Measurements from ENCODE around the gene MED29. TPM values are rescaled to one million over a fixed set of nuclear protein-coding genes. Genes with fewer than 3 reads are reported as not detected.

MED29 gene
- total RNA-seq, 1 experiment from 2014 or later = 42.9 TPM

DNA sequence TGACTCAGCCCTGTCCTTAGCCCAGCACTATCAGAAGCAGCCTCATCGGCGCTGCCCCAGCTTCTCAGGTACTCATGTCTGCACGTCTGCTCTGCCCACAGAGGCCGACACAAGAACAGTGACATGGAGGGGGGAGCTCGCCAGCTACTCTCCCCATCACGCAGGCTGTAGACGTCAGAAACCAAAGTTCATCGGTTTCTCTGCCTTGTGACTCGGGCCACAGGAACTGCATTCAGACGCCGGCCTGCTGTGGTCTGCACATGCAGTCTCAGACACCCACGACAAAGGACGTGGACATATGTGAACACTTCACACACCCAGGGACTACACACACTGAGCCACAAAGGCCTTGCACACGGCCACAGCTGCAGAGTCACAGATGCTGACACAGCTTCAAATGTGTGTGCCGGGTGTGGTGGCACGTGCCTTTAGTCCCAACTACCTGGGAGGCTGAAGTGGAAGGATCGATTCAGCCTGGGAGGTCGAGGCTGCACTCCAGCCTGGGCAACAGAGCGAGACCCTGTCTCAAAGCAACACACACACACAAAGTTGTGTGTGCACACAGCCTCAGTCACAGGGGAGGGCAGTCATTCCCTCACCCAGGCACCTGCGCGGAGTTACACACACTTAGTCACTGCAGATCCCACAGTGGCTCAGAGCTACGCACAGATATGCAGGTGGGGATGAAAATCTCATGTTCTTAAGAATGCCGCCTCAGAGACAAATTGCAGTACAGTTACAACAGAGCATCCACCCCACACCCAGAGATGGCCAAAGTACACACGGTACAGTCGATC, 10.6 kb downstream of the MED29 start (continued):
- TF ChIP-seq ZNF121 (CRISPR knock-in tag; IDR thresholded peaks at IDR 0.05) (peak; percentile 100), ZNF396 (CRISPR knock-in tag; IDR thresholded peaks at IDR 0.05; ENCODE audit: borderline replicate concordance) (no peak), FOXJ3 (CRISPR knock-in tag; IDR thresholded peaks at IDR 0.05; ENCODE audit: borderline replicate concordance) (no peak), EMX1 (CRISPR knock-in tag; IDR thresholded peaks at IDR 0.05) (no peak)
- TF ChIP-seq, protein P1, sequence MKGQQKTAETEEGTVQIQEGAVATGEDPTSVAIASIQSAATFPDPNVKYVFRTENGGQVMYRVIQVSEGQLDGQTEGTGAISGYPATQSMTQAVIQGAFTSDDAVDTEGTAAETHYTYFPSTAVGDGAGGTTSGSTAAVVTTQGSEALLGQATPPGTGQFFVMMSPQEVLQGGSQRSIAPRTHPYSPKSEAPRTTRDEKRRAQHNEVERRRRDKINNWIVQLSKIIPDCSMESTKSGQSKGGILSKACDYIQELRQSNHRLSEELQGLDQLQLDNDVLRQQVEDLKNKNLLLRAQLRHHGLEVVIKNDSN (CRISPR knock-in tag; IDR thresholded peaks at IDR 0.05) = no peak
- TF ChIP-seq, protein P2, sequence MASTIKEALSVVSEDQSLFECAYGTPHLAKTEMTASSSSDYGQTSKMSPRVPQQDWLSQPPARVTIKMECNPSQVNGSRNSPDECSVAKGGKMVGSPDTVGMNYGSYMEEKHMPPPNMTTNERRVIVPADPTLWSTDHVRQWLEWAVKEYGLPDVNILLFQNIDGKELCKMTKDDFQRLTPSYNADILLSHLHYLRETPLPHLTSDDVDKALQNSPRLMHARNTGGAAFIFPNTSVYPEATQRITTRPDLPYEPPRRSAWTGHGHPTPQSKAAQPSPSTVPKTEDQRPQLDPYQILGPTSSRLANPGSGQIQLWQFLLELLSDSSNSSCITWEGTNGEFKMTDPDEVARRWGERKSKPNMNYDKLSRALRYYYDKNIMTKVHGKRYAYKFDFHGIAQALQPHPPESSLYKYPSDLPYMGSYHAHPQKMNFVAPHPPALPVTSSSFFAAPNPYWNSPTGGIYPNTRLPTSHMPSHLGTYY (CRISPR knock-in tag; IDR thresholded peaks at IDR 0.05) = no peak
- TF ChIP-seq, protein P3, sequence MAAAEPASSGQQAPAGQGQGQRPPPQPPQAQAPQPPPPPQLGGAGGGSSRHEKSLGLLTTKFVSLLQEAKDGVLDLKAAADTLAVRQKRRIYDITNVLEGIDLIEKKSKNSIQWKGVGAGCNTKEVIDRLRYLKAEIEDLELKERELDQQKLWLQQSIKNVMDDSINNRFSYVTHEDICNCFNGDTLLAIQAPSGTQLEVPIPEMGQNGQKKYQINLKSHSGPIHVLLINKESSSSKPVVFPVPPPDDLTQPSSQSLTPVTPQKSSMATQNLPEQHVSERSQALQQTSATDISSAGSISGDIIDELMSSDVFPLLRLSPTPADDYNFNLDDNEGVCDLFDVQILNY (CRISPR knock-in tag; IDR thresholded peaks at IDR 0.05) = no peak

DNA sequence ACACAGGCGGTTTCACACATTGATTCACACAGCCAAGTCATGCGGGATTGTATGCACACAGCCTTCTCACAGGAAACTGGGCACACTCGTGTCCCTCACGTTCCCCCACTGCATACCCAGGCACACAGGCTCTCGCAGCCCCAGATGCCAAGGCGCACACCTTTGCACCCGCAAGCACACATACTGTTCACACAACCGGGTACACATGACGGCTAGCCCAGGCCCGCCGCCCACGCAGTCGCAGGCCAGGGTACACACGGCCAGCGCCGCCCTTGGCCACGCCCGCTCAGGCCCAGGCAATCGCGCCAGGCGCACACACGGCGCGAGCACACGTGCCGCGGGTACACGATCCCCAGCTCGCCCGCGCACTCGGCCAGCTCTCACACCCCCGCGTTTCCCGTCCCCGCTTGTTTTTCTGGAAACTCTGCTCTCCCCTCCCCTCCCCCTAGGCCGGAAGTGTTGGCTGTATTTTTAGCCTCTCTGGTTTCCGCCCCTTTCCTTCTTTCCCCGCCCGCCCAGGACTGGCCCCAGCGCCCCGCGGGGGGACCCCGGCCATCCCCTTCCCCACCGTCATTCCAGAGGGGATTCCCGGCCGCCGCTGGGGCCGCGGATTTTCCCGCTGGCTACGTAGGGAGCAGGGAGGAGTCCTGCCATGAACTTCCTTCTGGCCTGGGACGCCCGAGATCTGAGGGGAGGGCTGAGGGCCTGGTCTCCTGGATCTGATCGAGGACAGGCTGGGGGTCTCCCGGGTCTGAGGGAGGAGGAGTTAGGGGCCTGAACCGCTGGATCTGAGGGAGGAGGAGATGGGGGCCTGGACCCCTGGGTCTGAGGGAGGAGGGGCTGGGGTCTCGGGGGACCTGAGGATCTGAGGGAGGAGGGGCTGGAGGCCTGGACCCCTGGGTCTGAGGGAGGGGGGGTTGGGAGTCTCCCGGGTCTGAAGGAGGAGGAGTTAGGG, 11.4 kb downstream of the MED29 start:
- DNase-seq (ENCODE audit: low spot score) = peak; percentile 91
- peak; percentile 32 for ATAC-seq
- ChIA-PET CTCF (interaction anchor here (0.7 to 1.1 kb wide), 4 partner anchors 17 to 205 kb away, joined by 3 to 4 read pairs (median 3); partner anchors contain the start of genes NCCRP1, SAMD4B and SYCN), POLR2A (interaction anchor here (0.6 to 3.5 kb wide), 10 partner anchors 9 to 33 kb away, joined by 3 to 25 read pairs (median 5); partner anchors contain the start of genes MED29, PAF1, PLEKHG2 and RPS16)
- Mint-ChIP-seq H3K4me3 (peak overlapping the region; percentile 91), H3K36me3 (peaks cover 2% of the 10 kb centered on the region; the same call in 1 of the 2 replicates), H3K27ac (peak overlapping the region; percentile 99), H3K4me1 (peaks cover 45% of the 10 kb centered on the region), H3K27me3 (ENCODE audit: low read depth) (no peaks in the 10 kb centered on the region), H3K9me3 (no peaks in the 10 kb centered on the region)
- peak; percentile 78 for TF ChIP-seq ETV6 (CRISPR knock-in tag; IDR thresholded peaks at IDR 0.05)
- TF ChIP-seq, protein P4, sequence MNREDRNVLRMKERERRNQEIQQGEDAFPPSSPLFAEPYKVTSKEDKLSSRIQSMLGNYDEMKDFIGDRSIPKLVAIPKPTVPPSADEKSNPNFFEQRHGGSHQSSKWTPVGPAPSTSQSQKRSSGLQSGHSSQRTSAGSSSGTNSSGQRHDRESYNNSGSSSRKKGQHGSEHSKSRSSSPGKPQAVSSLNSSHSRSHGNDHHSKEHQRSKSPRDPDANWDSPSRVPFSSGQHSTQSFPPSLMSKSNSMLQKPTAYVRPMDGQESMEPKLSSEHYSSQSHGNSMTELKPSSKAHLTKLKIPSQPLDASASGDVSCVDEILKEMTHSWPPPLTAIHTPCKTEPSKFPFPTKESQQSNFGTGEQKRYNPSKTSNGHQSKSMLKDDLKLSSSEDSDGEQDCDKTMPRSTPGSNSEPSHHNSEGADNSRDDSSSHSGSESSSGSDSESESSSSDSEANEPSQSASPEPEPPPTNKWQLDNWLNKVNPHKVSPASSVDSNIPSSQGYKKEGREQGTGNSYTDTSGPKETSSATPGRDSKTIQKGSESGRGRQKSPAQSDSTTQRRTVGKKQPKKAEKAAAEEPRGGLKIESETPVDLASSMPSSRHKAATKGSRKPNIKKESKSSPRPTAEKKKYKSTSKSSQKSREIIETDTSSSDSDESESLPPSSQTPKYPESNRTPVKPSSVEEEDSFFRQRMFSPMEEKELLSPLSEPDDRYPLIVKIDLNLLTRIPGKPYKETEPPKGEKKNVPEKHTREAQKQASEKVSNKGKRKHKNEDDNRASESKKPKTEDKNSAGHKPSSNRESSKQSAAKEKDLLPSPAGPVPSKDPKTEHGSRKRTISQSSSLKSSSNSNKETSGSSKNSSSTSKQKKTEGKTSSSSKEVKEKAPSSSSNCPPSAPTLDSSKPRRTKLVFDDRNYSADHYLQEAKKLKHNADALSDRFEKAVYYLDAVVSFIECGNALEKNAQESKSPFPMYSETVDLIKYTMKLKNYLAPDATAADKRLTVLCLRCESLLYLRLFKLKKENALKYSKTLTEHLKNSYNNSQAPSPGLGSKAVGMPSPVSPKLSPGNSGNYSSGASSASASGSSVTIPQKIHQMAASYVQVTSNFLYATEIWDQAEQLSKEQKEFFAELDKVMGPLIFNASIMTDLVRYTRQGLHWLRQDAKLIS (CRISPR knock-in tag; IDR thresholded peaks at IDR 0.05; ENCODE audit: borderline replicate concordance) = no peak
- TF ChIP-seq, protein P5, sequence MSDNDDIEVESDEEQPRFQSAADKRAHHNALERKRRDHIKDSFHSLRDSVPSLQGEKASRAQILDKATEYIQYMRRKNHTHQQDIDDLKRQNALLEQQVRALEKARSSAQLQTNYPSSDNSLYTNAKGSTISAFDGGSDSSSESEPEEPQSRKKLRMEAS (CRISPR knock-in tag; IDR thresholded peaks at IDR 0.05) = peak; percentile 72; the same call in 1 of the 2 replicates
- TF ChIP-seq, protein P6, sequence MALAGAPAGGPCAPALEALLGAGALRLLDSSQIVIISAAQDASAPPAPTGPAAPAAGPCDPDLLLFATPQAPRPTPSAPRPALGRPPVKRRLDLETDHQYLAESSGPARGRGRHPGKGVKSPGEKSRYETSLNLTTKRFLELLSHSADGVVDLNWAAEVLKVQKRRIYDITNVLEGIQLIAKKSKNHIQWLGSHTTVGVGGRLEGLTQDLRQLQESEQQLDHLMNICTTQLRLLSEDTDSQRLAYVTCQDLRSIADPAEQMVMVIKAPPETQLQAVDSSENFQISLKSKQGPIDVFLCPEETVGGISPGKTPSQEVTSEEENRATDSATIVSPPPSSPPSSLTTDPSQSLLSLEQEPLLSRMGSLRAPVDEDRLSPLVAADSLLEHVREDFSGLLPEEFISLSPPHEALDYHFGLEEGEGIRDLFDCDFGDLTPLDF (CRISPR knock-in tag; IDR thresholded peaks at IDR 0.05) = no peak
- TF ChIP-seq, protein P7, sequence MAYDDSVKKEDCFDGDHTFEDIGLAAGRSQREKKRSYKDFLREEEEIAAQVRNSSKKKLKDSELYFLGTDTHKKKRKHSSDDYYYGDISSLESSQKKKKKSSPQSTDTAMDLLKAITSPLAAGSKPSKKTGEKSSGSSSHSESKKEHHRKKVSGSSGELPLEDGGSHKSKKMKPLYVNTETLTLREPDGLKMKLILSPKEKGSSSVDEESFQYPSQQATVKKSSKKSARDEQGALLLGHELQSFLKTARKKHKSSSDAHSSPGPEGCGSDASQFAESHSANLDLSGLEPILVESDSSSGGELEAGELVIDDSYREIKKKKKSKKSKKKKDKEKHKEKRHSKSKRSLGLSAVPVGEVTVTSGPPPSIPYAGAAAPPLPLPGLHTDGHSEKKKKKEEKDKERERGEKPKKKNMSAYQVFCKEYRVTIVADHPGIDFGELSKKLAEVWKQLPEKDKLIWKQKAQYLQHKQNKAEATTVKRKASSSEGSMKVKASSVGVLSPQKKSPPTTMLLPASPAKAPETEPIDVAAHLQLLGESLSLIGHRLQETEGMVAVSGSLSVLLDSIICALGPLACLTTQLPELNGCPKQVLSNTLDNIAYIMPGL (CRISPR knock-in tag; IDR thresholded peaks at IDR 0.05) = no peak
- TF ChIP-seq SP1 (CRISPR knock-in tag; conservative IDR thresholded peaks at IDR 0.05) = peak; percentile 75
- TF ChIP-seq, protein P8, sequence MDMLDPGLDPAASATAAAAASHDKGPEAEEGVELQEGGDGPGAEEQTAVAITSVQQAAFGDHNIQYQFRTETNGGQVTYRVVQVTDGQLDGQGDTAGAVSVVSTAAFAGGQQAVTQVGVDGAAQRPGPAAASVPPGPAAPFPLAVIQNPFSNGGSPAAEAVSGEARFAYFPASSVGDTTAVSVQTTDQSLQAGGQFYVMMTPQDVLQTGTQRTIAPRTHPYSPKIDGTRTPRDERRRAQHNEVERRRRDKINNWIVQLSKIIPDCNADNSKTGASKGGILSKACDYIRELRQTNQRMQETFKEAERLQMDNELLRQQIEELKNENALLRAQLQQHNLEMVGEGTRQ (CRISPR knock-in tag; IDR thresholded peaks at IDR 0.05) = peak; percentile 28; the same call in 1 of the 2 replicates
- peak; percentile 69; the same call in 1 of the 2 replicates for TF ChIP-seq FOXP1 (CRISPR knock-in tag; IDR thresholded peaks at IDR 0.05; ENCODE audit: borderline replicate concordance)
- TF ChIP-seq ESRRA (CRISPR knock-in tag; IDR thresholded peaks at IDR 0.05; ENCODE audit: borderline replicate concordance) = peak; percentile 74; the same call in 1 of the 2 replicates
- TF ChIP-seq CREM (CRISPR knock-in tag; IDR thresholded peaks at IDR 0.05) = 0 out of 2 replicates have a peak, but pooled peaks have one; percentile 26
- 0 out of 2 replicates have a peak, but pooled peaks have one; percentile 24 for TF ChIP-seq MYBL2 (CRISPR knock-in tag; IDR thresholded peaks at IDR 0.05)
- TF ChIP-seq TCF7 (CRISPR knock-in tag; IDR thresholded peaks at IDR 0.05; ENCODE audit: low read depth) = no peak
- TF ChIP-seq ATF1 (CRISPR knock-in tag; IDR thresholded peaks at IDR 0.05) = peak; percentile 47; the same call in 1 of the 2 replicates
- TF ChIP-seq FOXK1 (CRISPR knock-in tag; IDR thresholded peaks at IDR 0.05) = peak; percentile 80; the same call in 1 of the 2 replicates

Measured in WTC11 (cell line).